ENCODE results near the gene RMI2. TPM values are rescaled to one million over a fixed set of nuclear protein-coding genes. Genes with fewer than 3 reads are reported as not detected.

The RMI2 gene
- total RNA-seq, 1 donor from 2014 or later, result 10.5 TPM

GRCh38 chr16:11360641-11361373 lies 15.5 kb downstream of the RMI2 start:
- Mint-ChIP-seq H3K4me3 (ENCODE audit: unreplicated experiment) (peak overlapping the region; percentile 5), H3K9me3 (ENCODE audit: unreplicated experiment) (no peaks in the 10 kb centered on the region), H3K36me3 (ENCODE audit: low read depth, unreplicated experiment) (no peaks in the 10 kb centered on the region), H3K27me3 (ENCODE audit: unreplicated experiment) (peaks cover 5% of the 10 kb centered on the region), H3K4me1 (ENCODE audit: unreplicated experiment) (peaks cover 50% of the 10 kb centered on the region), H3K27ac (ENCODE audit: unreplicated experiment) (no peak overlapping the region)
- no peak for TF ChIP-seq CTCF (IDR thresholded peaks at IDR 0.05; ENCODE audit: unreplicated experiment)
- DNase-seq (ENCODE audit: low spot score), result no peak

GRCh38 chr16:11361701-11362451 lies 16.6 kb downstream of the RMI2 start:
- peak; percentile 24 for DNase-seq (ENCODE audit: low spot score)
- no peak for TF ChIP-seq CTCF (IDR thresholded peaks at IDR 0.05; ENCODE audit: unreplicated experiment)

GRCh38 chr16:11363927-11364258 lies 18.6 kb downstream of the RMI2 start:
- Mint-ChIP-seq H3K4me1 (ENCODE audit: unreplicated experiment) (peaks cover 49% of the 10 kb centered on the region), H3K27ac (ENCODE audit: unreplicated experiment) (no peak overlapping the region), H3K36me3 (ENCODE audit: low read depth, unreplicated experiment) (no peaks in the 10 kb centered on the region), H3K9me3 (ENCODE audit: unreplicated experiment) (no peaks in the 10 kb centered on the region), H3K4me3 (ENCODE audit: unreplicated experiment) (no peak overlapping the region), H3K27me3 (ENCODE audit: unreplicated experiment) (peaks cover 3% of the 10 kb centered on the region)
- no peak for DNase-seq (ENCODE audit: low spot score)
- no peak for TF ChIP-seq CTCF (IDR thresholded peaks at IDR 0.05; ENCODE audit: unreplicated experiment)

More at GRCh38 chr16:11361701-11362451, 16.6 kb downstream of the RMI2 start:
- Mint-ChIP-seq H3K27me3 (ENCODE audit: unreplicated experiment) (peaks cover 4% of the 10 kb centered on the region), H3K36me3 (ENCODE audit: low read depth, unreplicated experiment) (no peaks in the 10 kb centered on the region), H3K4me1 (ENCODE audit: unreplicated experiment) (peaks cover 48% of the 10 kb centered on the region), H3K27ac (ENCODE audit: unreplicated experiment) (peak overlapping the region; percentile 54), H3K9me3 (ENCODE audit: unreplicated experiment) (no peaks in the 10 kb centered on the region), H3K4me3 (ENCODE audit: unreplicated experiment) (peak overlapping the region; percentile 7)

- H3K36me3 Mint-ChIP-seq (ENCODE audit: low read depth, unreplicated experiment), result no peaks in the 10 kb centered on the region
- no peak for TF ChIP-seq CTCF (IDR thresholded peaks at IDR 0.05; ENCODE audit: unreplicated experiment)
- no peak overlapping the region for H3K4me3 Mint-ChIP-seq (ENCODE audit: unreplicated experiment)
- H3K27ac Mint-ChIP-seq (ENCODE audit: unreplicated experiment), result no peak overlapping the region
- H3K27me3 Mint-ChIP-seq (ENCODE audit: unreplicated experiment), result peaks cover 6% of the 10 kb centered on the region
- DNase-seq (ENCODE audit: low spot score), result no peak
- H3K4me1 Mint-ChIP-seq (ENCODE audit: unreplicated experiment), result peaks cover 37% of the 10 kb centered on the region
- H3K9me3 Mint-ChIP-seq (ENCODE audit: unreplicated experiment), result no peaks in the 10 kb centered on the region
Observed at GRCh38 chr16:11367483-11367906, 22.2 kb downstream of the RMI2 start.
